Measurements from ENCODE around the gene THSD7B. TPM values are rescaled to one million over a fixed set of nuclear protein-coding genes. Genes with fewer than 3 reads are reported as not detected.

Gene THSD7B
- total and polyA plus RNA-seq, 2 of the 8 experiments (the other 6 are each of a cell fraction or from before 2014, with no cell fraction given): 0.60 to 2.9 TPM

DNA sequence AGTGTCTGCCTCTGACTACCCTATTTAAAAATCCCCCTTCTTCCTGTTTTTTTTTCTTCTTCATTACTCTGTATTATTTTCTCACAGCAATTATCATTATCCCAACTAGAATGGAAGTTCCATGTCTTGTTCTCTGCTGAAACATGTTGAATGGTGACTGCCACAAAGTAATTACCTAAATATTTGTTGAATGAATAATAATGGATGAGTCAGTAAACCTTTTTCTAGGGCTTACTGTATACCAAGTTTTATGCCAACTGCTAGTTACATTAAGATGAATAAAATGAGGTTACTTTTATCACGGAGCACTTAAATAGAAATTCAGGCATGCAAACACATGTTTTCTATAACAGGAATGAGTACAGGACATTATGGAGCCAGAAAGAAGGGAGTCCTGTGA, 490.6 kb downstream of the THSD7B start (continued):
- TF ChIP-seq, protein P1, sequence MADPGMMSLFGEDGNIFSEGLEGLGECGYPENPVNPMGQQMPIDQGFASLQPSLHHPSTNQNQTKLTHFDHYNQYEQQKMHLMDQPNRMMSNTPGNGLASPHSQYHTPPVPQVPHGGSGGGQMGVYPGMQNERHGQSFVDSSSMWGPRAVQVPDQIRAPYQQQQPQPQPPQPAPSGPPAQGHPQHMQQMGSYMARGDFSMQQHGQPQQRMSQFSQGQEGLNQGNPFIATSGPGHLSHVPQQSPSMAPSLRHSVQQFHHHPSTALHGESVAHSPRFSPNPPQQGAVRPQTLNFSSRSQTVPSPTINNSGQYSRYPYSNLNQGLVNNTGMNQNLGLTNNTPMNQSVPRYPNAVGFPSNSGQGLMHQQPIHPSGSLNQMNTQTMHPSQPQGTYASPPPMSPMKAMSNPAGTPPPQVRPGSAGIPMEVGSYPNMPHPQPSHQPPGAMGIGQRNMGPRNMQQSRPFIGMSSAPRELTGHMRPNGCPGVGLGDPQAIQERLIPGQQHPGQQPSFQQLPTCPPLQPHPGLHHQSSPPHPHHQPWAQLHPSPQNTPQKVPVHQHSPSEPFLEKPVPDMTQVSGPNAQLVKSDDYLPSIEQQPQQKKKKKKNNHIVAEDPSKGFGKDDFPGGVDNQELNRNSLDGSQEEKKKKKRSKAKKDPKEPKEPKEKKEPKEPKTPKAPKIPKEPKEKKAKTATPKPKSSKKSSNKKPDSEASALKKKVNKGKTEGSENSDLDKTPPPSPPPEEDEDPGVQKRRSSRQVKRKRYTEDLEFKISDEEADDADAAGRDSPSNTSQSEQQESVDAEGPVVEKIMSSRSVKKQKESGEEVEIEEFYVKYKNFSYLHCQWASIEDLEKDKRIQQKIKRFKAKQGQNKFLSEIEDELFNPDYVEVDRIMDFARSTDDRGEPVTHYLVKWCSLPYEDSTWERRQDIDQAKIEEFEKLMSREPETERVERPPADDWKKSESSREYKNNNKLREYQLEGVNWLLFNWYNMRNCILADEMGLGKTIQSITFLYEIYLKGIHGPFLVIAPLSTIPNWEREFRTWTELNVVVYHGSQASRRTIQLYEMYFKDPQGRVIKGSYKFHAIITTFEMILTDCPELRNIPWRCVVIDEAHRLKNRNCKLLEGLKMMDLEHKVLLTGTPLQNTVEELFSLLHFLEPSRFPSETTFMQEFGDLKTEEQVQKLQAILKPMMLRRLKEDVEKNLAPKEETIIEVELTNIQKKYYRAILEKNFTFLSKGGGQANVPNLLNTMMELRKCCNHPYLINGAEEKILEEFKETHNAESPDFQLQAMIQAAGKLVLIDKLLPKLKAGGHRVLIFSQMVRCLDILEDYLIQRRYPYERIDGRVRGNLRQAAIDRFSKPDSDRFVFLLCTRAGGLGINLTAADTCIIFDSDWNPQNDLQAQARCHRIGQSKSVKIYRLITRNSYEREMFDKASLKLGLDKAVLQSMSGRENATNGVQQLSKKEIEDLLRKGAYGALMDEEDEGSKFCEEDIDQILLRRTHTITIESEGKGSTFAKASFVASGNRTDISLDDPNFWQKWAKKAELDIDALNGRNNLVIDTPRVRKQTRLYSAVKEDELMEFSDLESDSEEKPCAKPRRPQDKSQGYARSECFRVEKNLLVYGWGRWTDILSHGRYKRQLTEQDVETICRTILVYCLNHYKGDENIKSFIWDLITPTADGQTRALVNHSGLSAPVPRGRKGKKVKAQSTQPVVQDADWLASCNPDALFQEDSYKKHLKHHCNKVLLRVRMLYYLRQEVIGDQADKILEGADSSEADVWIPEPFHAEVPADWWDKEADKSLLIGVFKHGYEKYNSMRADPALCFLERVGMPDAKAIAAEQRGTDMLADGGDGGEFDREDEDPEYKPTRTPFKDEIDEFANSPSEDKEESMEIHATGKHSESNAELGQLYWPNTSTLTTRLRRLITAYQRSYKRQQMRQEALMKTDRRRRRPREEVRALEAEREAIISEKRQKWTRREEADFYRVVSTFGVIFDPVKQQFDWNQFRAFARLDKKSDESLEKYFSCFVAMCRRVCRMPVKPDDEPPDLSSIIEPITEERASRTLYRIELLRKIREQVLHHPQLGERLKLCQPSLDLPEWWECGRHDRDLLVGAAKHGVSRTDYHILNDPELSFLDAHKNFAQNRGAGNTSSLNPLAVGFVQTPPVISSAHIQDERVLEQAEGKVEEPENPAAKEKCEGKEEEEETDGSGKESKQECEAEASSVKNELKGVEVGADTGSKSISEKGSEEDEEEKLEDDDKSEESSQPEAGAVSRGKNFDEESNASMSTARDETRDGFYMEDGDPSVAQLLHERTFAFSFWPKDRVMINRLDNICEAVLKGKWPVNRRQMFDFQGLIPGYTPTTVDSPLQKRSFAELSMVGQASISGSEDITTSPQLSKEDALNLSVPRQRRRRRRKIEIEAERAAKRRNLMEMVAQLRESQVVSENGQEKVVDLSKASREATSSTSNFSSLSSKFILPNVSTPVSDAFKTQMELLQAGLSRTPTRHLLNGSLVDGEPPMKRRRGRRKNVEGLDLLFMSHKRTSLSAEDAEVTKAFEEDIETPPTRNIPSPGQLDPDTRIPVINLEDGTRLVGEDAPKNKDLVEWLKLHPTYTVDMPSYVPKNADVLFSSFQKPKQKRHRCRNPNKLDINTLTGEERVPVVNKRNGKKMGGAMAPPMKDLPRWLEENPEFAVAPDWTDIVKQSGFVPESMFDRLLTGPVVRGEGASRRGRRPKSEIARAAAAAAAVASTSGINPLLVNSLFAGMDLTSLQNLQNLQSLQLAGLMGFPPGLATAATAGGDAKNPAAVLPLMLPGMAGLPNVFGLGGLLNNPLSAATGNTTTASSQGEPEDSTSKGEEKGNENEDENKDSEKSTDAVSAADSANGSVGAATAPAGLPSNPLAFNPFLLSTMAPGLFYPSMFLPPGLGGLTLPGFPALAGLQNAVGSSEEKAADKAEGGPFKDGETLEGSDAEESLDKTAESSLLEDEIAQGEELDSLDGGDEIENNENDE (IDR thresholded peaks at IDR 0.05; ENCODE audit: insufficient replicate concordance, low read length): no peak
- no peak for TF ChIP-seq RNF2 (IDR thresholded peaks at IDR 0.05; ENCODE audit: borderline replicate concordance, low read depth, low read length, missing control alignments, poor library complexity, severe bottlenecking)
- TF ChIP-seq HDAC2 (IDR thresholded peaks at IDR 0.05; ENCODE audit: borderline replicate concordance in 1 of 2, low read depth in 2 of 2, low read length in 2 of 2): no peak
- no peak for TF ChIP-seq SIRT6 (IDR thresholded peaks at IDR 0.05; ENCODE audit: low read length)
- TF ChIP-seq RXRA (IDR thresholded peaks at IDR 0.05; ENCODE audit: insufficient read depth, low read depth, low read length): no peak
- no peak for TF ChIP-seq EZH2 (IDR thresholded peaks at IDR 0.05; ENCODE audit: low read depth, low read length, severe bottlenecking)
- no peak for TF ChIP-seq PHF8 (conservative IDR thresholded peaks at IDR 0.05; ENCODE audit: low read depth, low read length)
- no peak for TF ChIP-seq POU5F1 (IDR thresholded peaks at IDR 0.05; ENCODE audit: low read depth, low read length)
- TF ChIP-seq, protein P2, sequence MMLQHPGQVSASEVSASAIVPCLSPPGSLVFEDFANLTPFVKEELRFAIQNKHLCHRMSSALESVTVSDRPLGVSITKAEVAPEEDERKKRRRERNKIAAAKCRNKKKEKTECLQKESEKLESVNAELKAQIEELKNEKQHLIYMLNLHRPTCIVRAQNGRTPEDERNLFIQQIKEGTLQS (IDR thresholded peaks at IDR 0.05; ENCODE audit: insufficient read depth, low read depth, low read length): no peak
